Measurements from ENCODE around the gene HIP1R. TPM values are rescaled to one million over a fixed set of nuclear protein-coding genes. Genes with fewer than 3 reads are reported as not detected.

HIP1R gene
- total RNA-seq, 1 donor from 2014 or later, result 31.3 TPM

DNA sequence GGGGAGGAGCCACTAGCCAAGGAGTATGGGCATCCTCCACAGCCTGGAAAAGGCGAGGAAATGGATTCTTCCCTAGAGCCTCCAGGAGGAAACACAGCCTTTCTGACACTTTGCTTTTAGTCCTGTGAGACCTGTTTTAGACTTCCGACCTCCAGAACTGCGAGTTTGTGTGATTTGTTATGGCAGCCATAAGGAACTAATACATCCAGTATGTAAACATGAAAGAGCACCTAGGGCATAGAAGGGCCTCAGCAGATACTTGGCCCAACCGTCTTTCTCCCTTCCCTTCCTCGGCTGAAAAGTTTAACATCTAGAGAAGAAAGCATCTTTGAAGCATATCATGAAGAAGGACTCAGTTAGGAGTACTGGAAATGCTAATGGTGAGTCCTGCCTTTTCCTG, 3.6 kb downstream of the HIP1R start:
- Mint-ChIP-seq H3K27me3 (ENCODE audit: unreplicated experiment) (no peaks in the 10 kb centered on the region), H3K27ac (ENCODE audit: unreplicated experiment) (no peak overlapping the region), H3K9me3 (ENCODE audit: unreplicated experiment) (no peaks in the 10 kb centered on the region), H3K4me1 (ENCODE audit: unreplicated experiment) (peaks cover 50% of the 10 kb centered on the region), H3K4me3 (ENCODE audit: unreplicated experiment) (no peak overlapping the region), H3K36me3 (ENCODE audit: unreplicated experiment) (peaks cover 2% of the 10 kb centered on the region)
- DNase-seq (ENCODE audit: extremely low spot score, unreplicated experiment), result no peak
- TF ChIP-seq, protein P1, sequence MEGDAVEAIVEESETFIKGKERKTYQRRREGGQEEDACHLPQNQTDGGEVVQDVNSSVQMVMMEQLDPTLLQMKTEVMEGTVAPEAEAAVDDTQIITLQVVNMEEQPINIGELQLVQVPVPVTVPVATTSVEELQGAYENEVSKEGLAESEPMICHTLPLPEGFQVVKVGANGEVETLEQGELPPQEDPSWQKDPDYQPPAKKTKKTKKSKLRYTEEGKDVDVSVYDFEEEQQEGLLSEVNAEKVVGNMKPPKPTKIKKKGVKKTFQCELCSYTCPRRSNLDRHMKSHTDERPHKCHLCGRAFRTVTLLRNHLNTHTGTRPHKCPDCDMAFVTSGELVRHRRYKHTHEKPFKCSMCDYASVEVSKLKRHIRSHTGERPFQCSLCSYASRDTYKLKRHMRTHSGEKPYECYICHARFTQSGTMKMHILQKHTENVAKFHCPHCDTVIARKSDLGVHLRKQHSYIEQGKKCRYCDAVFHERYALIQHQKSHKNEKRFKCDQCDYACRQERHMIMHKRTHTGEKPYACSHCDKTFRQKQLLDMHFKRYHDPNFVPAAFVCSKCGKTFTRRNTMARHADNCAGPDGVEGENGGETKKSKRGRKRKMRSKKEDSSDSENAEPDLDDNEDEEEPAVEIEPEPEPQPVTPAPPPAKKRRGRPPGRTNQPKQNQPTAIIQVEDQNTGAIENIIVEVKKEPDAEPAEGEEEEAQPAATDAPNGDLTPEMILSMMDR (IDR thresholded peaks at IDR 0.05), result no peak

DNA sequence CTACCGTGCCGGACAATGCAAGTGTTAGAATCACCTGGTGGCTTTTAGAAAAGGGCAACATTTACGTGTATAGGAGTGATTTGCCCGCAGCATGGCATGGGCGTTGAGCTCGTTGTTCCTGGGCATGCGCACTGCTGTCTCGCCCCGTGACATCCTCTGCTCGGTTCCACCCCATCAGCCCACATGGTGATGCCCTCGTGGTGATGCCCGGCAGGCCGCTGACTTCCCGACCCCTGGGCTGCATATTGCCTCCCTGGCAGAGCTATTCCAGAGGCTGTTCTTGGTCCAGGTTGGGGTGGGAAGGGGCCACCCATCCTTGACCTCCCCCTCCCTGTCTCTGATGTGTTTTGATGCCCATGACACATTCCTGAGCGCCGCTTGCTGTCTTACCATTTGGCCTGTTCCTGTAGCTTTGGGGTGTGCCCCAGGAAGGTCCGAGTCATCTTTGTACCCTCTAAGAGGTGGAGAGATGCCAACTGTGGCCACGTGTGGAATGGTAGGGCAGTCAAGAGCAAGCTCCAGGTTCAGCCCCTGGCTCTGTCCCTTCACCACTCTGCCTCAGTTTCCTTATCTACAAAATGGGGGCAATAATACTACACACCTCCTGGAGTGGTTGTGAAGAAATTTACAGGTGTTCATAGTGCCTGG, 4.8 kb downstream of the HIP1R start:
- TF ChIP-seq, protein P1 (IDR thresholded peaks at IDR 0.05), result no peak
- Mint-ChIP-seq H3K36me3 (ENCODE audit: unreplicated experiment) (peaks cover 2% of the 10 kb centered on the region), H3K4me3 (ENCODE audit: unreplicated experiment) (no peak overlapping the region), H3K27me3 (ENCODE audit: unreplicated experiment) (no peaks in the 10 kb centered on the region), H3K27ac (ENCODE audit: unreplicated experiment) (no peak overlapping the region), H3K4me1 (ENCODE audit: unreplicated experiment) (peaks cover 40% of the 10 kb centered on the region), H3K9me3 (ENCODE audit: unreplicated experiment) (no peaks in the 10 kb centered on the region)
- no peak for DNase-seq (ENCODE audit: extremely low spot score, unreplicated experiment)

DNA sequence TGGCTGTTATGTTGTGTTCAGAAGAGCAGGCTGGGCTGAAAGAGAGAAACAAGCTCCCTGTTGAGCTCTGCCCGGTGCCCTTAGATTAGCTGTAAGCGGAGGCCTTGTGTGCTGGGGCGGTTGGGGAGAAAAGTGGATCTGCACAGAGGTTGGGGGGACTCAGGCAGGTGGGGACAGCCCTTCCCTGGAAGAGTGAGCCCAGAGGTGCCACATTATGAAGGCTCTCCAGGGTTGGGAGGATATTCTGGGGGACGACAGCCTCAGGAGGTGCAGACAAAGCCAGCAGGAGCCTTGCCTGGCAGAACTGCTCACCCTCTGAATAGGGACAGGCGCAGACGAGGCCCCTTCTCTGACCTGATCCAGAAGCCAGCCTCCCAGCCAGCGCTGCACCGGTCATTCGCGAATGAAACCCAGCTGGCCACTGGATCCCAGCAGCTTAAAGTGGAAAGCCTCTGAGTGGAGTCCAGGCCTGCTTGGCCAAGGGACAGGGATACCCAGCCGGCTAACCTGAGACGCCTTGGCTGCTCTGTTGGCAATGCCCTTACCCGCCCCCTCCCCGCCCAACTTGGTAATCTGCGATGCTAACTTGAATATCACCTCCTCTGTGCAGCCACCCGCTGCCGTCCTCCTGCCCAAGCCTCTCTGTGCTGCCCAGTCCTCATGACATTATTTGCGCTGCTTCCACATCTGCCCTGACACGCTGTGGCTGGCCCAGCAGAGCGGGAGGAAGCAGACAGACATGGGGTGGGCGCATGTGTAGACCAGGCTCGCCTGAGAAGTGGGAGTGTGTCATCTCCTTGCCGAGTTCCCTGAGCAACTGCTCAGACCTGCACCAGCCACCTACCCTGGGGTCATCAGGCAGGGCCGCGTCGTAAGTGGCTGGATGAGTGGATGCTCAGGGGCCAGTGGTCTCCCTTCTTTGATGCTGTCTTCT, 5.6 kb downstream of the HIP1R start:
- Mint-ChIP-seq H3K9me3 (ENCODE audit: unreplicated experiment) (no peaks in the 10 kb centered on the region), H3K4me3 (ENCODE audit: unreplicated experiment) (no peak overlapping the region), H3K4me1 (ENCODE audit: unreplicated experiment) (peaks cover 40% of the 10 kb centered on the region)

DNA sequence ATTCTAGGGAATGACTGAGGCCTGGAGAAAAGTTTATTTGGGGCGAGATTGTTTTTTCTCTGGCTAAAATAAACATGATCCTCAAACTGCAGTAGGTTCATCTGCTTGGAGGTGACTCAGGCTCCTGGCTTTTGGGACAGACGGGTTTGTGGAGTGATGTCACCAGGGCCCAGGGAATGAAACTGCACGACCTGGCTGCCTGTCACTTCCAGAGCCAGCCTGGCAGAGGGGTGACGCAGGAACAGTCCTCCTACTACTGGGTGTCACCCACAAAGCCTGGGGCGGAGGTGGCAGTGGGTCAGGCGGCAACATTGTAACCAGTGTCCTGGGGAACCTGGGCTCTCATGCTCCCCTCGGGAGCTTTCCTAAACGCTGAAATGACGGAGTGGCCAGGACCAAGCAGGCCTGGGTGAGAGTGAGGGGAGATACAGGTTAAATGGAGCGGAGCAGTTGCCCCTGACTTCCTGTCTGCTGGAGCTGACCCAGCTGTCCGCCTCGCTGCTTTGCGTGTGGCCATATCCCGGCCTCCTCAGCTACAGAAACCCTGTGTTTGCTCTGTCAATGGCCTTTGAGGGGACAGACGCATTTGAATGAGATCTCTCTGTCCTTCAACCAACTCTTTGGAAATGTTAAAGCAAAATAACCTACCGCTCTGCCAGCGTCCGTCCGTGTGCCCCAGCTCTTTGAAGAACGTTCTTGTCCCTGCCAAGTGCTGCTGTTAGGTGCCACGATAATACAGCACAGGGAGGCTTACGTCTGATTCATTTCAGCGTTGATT, 6.5 kb downstream of the HIP1R start:
- Mint-ChIP-seq H3K27me3 (ENCODE audit: unreplicated experiment) (no peaks in the 10 kb centered on the region), H3K9me3 (ENCODE audit: unreplicated experiment) (no peaks in the 10 kb centered on the region), H3K4me3 (ENCODE audit: unreplicated experiment) (no peak overlapping the region), H3K4me1 (ENCODE audit: unreplicated experiment) (peaks cover 33% of the 10 kb centered on the region), H3K36me3 (ENCODE audit: unreplicated experiment) (peaks cover 2% of the 10 kb centered on the region), H3K27ac (ENCODE audit: unreplicated experiment) (peak overlapping the region; percentile 23)
- TF ChIP-seq, protein P1 (IDR thresholded peaks at IDR 0.05), result no peak
- no peak for DNase-seq (ENCODE audit: extremely low spot score, unreplicated experiment)

More for the DNA sequence above, 5.6 kb downstream of the HIP1R start:
- Mint-ChIP-seq H3K36me3 (ENCODE audit: unreplicated experiment) (peaks cover 2% of the 10 kb centered on the region), H3K27ac (ENCODE audit: unreplicated experiment) (peak overlapping the region; percentile 23), H3K27me3 (ENCODE audit: unreplicated experiment) (no peaks in the 10 kb centered on the region)
- DNase-seq (ENCODE audit: extremely low spot score, unreplicated experiment), result no peak
- TF ChIP-seq, protein P1 (IDR thresholded peaks at IDR 0.05), result no peak
